Measurements from ENCODE around the gene STYXL2.

The STYXL2 gene

DNA sequence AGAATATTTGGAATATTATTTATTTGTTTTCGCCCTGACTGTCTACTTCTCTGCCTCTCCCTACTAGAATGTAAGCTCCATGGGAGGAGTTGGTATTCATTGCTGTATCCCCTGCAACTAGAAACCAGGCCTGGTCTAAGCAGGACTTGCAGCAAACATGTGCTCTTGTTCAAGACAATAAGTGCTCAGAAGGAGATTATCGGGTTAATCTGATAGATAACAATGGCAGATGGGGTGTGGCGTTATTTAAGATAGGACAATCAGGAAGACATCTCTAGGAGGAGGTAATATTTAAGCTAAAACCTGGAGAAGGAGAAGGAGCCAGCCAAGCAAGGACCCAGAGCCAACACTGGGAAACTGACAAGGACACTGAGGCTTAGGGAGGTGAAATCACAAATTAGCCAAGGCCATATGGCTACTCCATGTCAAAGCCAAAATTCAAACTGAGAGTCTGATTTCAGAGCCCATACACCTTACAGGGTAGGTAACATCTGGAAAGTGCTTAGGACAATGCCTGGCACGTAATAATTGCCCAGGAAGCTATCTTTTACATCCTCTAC lies 41.5 kb downstream of the STYXL2 start:
- no peak for TF ChIP-seq ZNF362 (tag by site-specific recombination; IDR thresholded peaks at IDR 0.05)
- no peak for TF ChIP-seq OSR2 (tag by site-specific recombination; IDR thresholded peaks at IDR 0.05)
- no peak for TF ChIP-seq ZBTB8A (tag by site-specific recombination; IDR thresholded peaks at IDR 0.05)
- TF ChIP-seq ZFP41 (tag by site-specific recombination; IDR thresholded peaks at IDR 0.05; ENCODE audit: borderline replicate concordance): no peak
- no peak for TF ChIP-seq ZNF544 (tag by site-specific recombination; IDR thresholded peaks at IDR 0.05)
- TF ChIP-seq SP3 (tag by site-specific recombination; IDR thresholded peaks at IDR 0.05): no peak
- no peak for TF ChIP-seq ZIC2 (tag by site-specific recombination; IDR thresholded peaks at IDR 0.05)
- TF ChIP-seq ZNF654 (tag by site-specific recombination; IDR thresholded peaks at IDR 0.05; ENCODE audit: low read depth): no peak
- TF ChIP-seq ZNF530 (tag by site-specific recombination; IDR thresholded peaks at IDR 0.05; ENCODE audit: low read depth): no peak
- Histone ChIP-seq H3K27ac (ENCODE audit: extremely low read depth, low read depth, low read length) (no peak overlapping the region), H3K36me3 (ENCODE audit: control insufficient read depth in 2 of 2, insufficient read depth in 1 of 2, low read length in 2 of 2) (no peaks in the 10 kb centered on the region), H3K4me3 (ENCODE audit: low read depth, low read length) (no peak overlapping the region), H3K9me3 (ENCODE audit: control insufficient read depth, insufficient read depth, low read depth, low read length) (no peaks in the 10 kb centered on the region), H3K4me1 (ENCODE audit: control insufficient read depth, insufficient read depth, low read length) (no peaks in the 10 kb centered on the region)
- ChIA-PET POLR2A (interaction anchor here (1.2 kb wide), 1 partner anchor 85 kb away, joined by 10 read pairs; the partner anchor contains the start of gene POU2F1), CTCF (interaction anchor here (0.6 to 1.1 kb wide), 5 partner anchors 13 to 226 kb away, joined by 3 to 4 read pairs (median 3); no protein-coding TSS in a partner anchor)

DNA sequence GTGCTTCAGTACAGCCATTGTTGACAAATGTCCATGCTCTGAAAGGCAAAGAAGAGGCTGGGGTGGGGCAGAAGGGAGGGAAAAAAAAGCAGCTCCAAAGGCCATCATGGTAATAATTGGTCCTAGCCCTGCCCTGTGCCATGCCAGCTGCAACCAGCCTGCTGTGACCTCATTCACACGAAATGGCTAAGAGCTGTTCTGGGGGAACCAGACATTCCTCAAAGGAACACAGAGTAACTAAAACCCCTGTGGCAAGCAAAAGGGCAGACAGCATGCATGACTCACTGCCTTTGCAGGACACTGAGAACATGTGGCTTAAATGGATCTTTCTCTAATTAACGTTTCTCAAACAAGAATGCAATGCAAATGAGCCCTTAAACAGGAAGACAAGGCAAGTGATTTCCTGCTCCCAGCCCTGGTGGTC lies 42.3 kb downstream of the STYXL2 start:
- TF ChIP-seq FEZF1 (tag by site-specific recombination; IDR thresholded peaks at IDR 0.05) (peak; percentile 27; the same call in 1 of the 2 replicates), GLI4 (tag by site-specific recombination; IDR thresholded peaks at IDR 0.05) (no peak), ZNF600 (tag by site-specific recombination; IDR thresholded peaks at IDR 0.05) (no peak)
- Histone ChIP-seq H3K36me3 (ENCODE audit: control insufficient read depth in 2 of 2, insufficient read depth in 1 of 2, low read length in 2 of 2) (no peaks in the 10 kb centered on the region), H3K4me1 (ENCODE audit: control insufficient read depth, insufficient read depth, low read length) (no peaks in the 10 kb centered on the region), H3K4me3 (ENCODE audit: low read depth, low read length) (no peak overlapping the region), H3K27ac (ENCODE audit: extremely low read depth, low read depth, low read length) (no peak overlapping the region), H3K9me3 (ENCODE audit: control insufficient read depth, insufficient read depth, low read depth, low read length) (no peaks in the 10 kb centered on the region)
- ChIA-PET CTCF (interaction anchor here (0.6 to 1.1 kb wide), 4 partner anchors 27 to 226 kb away, joined by 3 to 4 read pairs (median 4); no protein-coding TSS in a partner anchor), POLR2A (interaction anchor here (1.2 kb wide), 1 partner anchor 84 kb away, joined by 10 read pairs; the partner anchor contains the start of gene POU2F1)

GRCh38 chr1:167136806-167137205 lies 42.9 kb downstream of the STYXL2 start:
- ChIA-PET POLR2A (interaction anchor here (1.2 kb wide), 1 partner anchor 83 kb away, joined by 10 read pairs; the partner anchor contains the start of gene POU2F1), CTCF (interaction anchor here (0.7 kb wide), 1 partner anchor 147 kb away, joined by 3 read pairs; no protein-coding TSS in a partner anchor)
- Histone ChIP-seq H3K27ac (ENCODE audit: extremely low read depth, low read depth, low read length) (no peak overlapping the region), H3K4me1 (ENCODE audit: control insufficient read depth, insufficient read depth, low read length) (no peaks in the 10 kb centered on the region), H3K9me3 (ENCODE audit: control insufficient read depth, insufficient read depth, low read depth, low read length) (no peaks in the 10 kb centered on the region), H3K36me3 (ENCODE audit: control insufficient read depth in 2 of 2, insufficient read depth in 1 of 2, low read length in 2 of 2) (no peaks in the 10 kb centered on the region), H3K4me3 (ENCODE audit: low read depth, low read length) (no peak overlapping the region)
- TF ChIP-seq TRIM28 (IDR thresholded peaks at IDR 0.05; ENCODE audit: borderline replicate concordance, low read length) (peak; percentile 24; the same call in 1 of the 2 replicates), SETDB1 (IDR thresholded peaks at IDR 0.05; ENCODE audit: insufficient read length, low read length) (peak; percentile 60), ZNF48 (tag by site-specific recombination; IDR thresholded peaks at IDR 0.05) (no peak)
- TF ChIP-seq, protein P1, sequence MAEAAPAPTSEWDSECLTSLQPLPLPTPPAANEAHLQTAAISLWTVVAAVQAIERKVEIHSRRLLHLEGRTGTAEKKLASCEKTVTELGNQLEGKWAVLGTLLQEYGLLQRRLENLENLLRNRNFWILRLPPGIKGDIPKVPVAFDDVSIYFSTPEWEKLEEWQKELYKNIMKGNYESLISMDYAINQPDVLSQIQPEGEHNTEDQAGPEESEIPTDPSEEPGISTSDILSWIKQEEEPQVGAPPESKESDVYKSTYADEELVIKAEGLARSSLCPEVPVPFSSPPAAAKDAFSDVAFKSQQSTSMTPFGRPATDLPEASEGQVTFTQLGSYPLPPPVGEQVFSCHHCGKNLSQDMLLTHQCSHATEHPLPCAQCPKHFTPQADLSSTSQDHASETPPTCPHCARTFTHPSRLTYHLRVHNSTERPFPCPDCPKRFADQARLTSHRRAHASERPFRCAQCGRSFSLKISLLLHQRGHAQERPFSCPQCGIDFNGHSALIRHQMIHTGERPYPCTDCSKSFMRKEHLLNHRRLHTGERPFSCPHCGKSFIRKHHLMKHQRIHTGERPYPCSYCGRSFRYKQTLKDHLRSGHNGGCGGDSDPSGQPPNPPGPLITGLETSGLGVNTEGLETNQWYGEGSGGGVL (tag by site-specific recombination; IDR thresholded peaks at IDR 0.05): no peak
